ENCODE measurements around the gene SCUBE3. TPM values are rescaled to one million over a fixed set of nuclear protein-coding genes. Genes with fewer than 3 reads are reported as not detected.

Gene SCUBE3
- total and polyA plus RNA-seq, 2 donors (not counting 1 experiment from before 2014, with no cell fraction given), result not detected

- POLR2A ChIA-PET, result no interaction called here
- TF ChIP-seq, protein P1, sequence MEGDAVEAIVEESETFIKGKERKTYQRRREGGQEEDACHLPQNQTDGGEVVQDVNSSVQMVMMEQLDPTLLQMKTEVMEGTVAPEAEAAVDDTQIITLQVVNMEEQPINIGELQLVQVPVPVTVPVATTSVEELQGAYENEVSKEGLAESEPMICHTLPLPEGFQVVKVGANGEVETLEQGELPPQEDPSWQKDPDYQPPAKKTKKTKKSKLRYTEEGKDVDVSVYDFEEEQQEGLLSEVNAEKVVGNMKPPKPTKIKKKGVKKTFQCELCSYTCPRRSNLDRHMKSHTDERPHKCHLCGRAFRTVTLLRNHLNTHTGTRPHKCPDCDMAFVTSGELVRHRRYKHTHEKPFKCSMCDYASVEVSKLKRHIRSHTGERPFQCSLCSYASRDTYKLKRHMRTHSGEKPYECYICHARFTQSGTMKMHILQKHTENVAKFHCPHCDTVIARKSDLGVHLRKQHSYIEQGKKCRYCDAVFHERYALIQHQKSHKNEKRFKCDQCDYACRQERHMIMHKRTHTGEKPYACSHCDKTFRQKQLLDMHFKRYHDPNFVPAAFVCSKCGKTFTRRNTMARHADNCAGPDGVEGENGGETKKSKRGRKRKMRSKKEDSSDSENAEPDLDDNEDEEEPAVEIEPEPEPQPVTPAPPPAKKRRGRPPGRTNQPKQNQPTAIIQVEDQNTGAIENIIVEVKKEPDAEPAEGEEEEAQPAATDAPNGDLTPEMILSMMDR (IDR thresholded peaks at IDR 0.05), result no peak
- TF ChIP-seq EZH2 (IDR thresholded peaks at IDR 0.05; ENCODE audit: borderline replicate concordance, insufficient read depth, low read depth, low read length, poor library complexity, severe bottlenecking), result no peak
- Mint-ChIP-seq H3K4me3 (no peak overlapping the region), H3K27ac (no peak overlapping the region), H3K9me3 (ENCODE audit: insufficient read depth) (peaks cover 4% of the 10 kb centered on the region), H3K4me1 (no peaks in the 10 kb centered on the region), H3K27me3 (no peaks in the 10 kb centered on the region)
- no peak overlapping the region for H3K27ac ChIP-seq (ENCODE audit: low read length in 2 of 2)
- no peaks in the 10 kb centered on the region for H3K4me1 ChIP-seq (ENCODE audit: control insufficient read depth in 2 of 2, insufficient read depth in 2 of 2, low read length in 2 of 2)
- DNase-seq (no peak), ATAC-seq (ENCODE audit: low read depth) (no peak)
- intact Hi-C loops (cut with micrococcal nuclease), result no loop called here
- no peak overlapping the region for H2AFZ ChIP-seq (ENCODE audit: insufficient read depth, low read depth, low read length, poor library complexity, severe bottlenecking)
- no peaks in the 10 kb centered on the region for H4K20me1 ChIP-seq (ENCODE audit: control insufficient read depth, insufficient read depth, low read length, poor library complexity, severe bottlenecking)
- 99% methylated on average over 5 of the region's 5 CpGs for WGBS (ENCODE audit: insufficient coverage)
- H3K27me3 ChIP-seq (replicated peaks in 1 of 4; ENCODE audit: control extremely low read depth in 1 of 4, control insufficient read depth in 3 of 4, insufficient read depth in 4 of 4, low read length in 3 of 4), result no peaks in the 10 kb centered on the region
- H3K79me2 ChIP-seq (ENCODE audit: control insufficient read depth, insufficient read depth, low read length), result peaks cover 3% of the 10 kb centered on the region
- no peak overlapping the region for H3K4me2 ChIP-seq (replicated peaks; ENCODE audit: low read depth, low read length, poor library complexity, severe bottlenecking)
- CTCF ChIA-PET, result no interaction called here
- no peak overlapping the region for H3K4me3 ChIP-seq (ENCODE audit: control extremely low read depth in 1 of 5, extremely low read depth in 1 of 5, insufficient read depth in 1 of 5, low read depth in 2 of 5, low read length in 4 of 5)
- no peaks in the 10 kb centered on the region for H3K36me3 ChIP-seq (replicated peaks in 1 of 2; ENCODE audit: control extremely low read depth in 1 of 2, control insufficient read depth in 1 of 2, extremely low read depth in 1 of 2, insufficient read depth in 2 of 2, low read length in 1 of 2)
- peaks cover 0 to 7% (median 0%) of the 10 kb centered on the region in 3 donors for H3K9me3 ChIP-seq (ENCODE audit: control extremely low read depth in 1 of 3, control insufficient read depth in 2 of 3, insufficient read depth in 1 of 3, low read length in 2 of 3)
- H3K9ac ChIP-seq (ENCODE audit: low read length), result no peak overlapping the region
Observed at GRCh38 chr6:35236223-35236622, 22.5 kb downstream of the SCUBE3 start.

GRCh38 chr6:35237476-35237875, 23.7 kb downstream of the SCUBE3 start:
- Histone ChIP-seq H3K79me2 (ENCODE audit: control insufficient read depth, insufficient read depth, low read length) (peaks cover 3% of the 10 kb centered on the region), H3K4me2 (replicated peaks; ENCODE audit: low read depth, low read length, poor library complexity, severe bottlenecking) (no peak overlapping the region), H3K4me1 (ENCODE audit: control insufficient read depth in 2 of 2, insufficient read depth in 2 of 2, low read length in 2 of 2) (no peaks in the 10 kb centered on the region), H3K9me3 (ENCODE audit: control extremely low read depth in 1 of 3, control insufficient read depth in 2 of 3, insufficient read depth in 1 of 3, low read length in 2 of 3) (peaks cover 0 to 7% (median 0%) of the 10 kb centered on the region in 3 donors), H3K27ac (ENCODE audit: low read length in 2 of 2) (no peak overlapping the region), H3K9ac (ENCODE audit: low read length) (no peak overlapping the region), H2AFZ (ENCODE audit: insufficient read depth, low read depth, low read length, poor library complexity, severe bottlenecking) (no peak overlapping the region), H3K36me3 (replicated peaks in 1 of 2; ENCODE audit: control extremely low read depth in 1 of 2, control insufficient read depth in 1 of 2, extremely low read depth in 1 of 2, insufficient read depth in 2 of 2, low read length in 1 of 2) (no peaks in the 10 kb centered on the region), H3K4me3 (ENCODE audit: control extremely low read depth in 1 of 5, extremely low read depth in 1 of 5, insufficient read depth in 1 of 5, low read depth in 2 of 5, low read length in 4 of 5) (no peak overlapping the region), H4K20me1 (ENCODE audit: control insufficient read depth, insufficient read depth, low read length, poor library complexity, severe bottlenecking) (no peaks in the 10 kb centered on the region), H3K27me3 (replicated peaks in 1 of 4; ENCODE audit: control extremely low read depth in 1 of 4, control insufficient read depth in 3 of 4, insufficient read depth in 4 of 4, low read length in 3 of 4) (no peaks in the 10 kb centered on the region)
- Mint-ChIP-seq H3K4me3 (no peak overlapping the region), H3K27me3 (no peaks in the 10 kb centered on the region), H3K4me1 (no peaks in the 10 kb centered on the region), H3K27ac (no peak overlapping the region), H3K9me3 (ENCODE audit: insufficient read depth) (peaks cover 4% of the 10 kb centered on the region)
- 0% methylated on average over 1 of the region's 3 CpGs for WGBS (ENCODE audit: insufficient coverage)
- ATAC-seq (ENCODE audit: low read depth), result no peak
- ChIA-PET POLR2A (no interaction called here), CTCF (interaction anchor here (1.0 kb wide), 1 partner anchor 777 kb away, joined by 3 read pairs; no protein-coding TSS in a partner anchor)
- no peak for DNase-seq
- TF ChIP-seq, protein P1 (IDR thresholded peaks at IDR 0.05), result no peak
- no peak for TF ChIP-seq EZH2 (IDR thresholded peaks at IDR 0.05; ENCODE audit: borderline replicate concordance, insufficient read depth, low read depth, low read length, poor library complexity, severe bottlenecking)
- intact Hi-C loops (cut with micrococcal nuclease), result no loop called here

Data from B cell (primary cell).